ENCODE measurements around the gene LHPP.

The LHPP gene

GRCh38 chr10:124470544-124471434 lies 9.2 kb downstream of the LHPP start:
- no peak for DNase-seq (ENCODE audit: low read depth in 2 of 2)

GRCh38 chr10:124472071-124472470 lies 10.4 kb downstream of the LHPP start:
- DNase-seq (ENCODE audit: low read depth in 2 of 2): no peak

- DNase-seq (ENCODE audit: low read depth in 2 of 2): no peak
Observed at GRCh38 chr10:124473070-124473469, 11.4 kb downstream of the LHPP start.

- no peak for DNase-seq (ENCODE audit: low read depth in 2 of 2)
Observed at GRCh38 chr10:124474514-124475070, 13.0 kb downstream of the LHPP start.

GRCh38 chr10:124476043-124476725 lies 14.6 kb downstream of the LHPP start:
- DNase-seq (ENCODE audit: low read depth in 2 of 2): no peak

GRCh38 chr10:124477614-124478363 lies 16.2 kb downstream of the LHPP start:
- DNase-seq (ENCODE audit: low read depth in 2 of 2): no peak

GRCh38 chr10:124478515-124478914 lies 16.9 kb downstream of the LHPP start:
- no peak for DNase-seq (ENCODE audit: low read depth in 2 of 2)

GRCh38 chr10:124480860-124481259 lies 19.2 kb downstream of the LHPP start:
- no peak for DNase-seq (ENCODE audit: low read depth in 2 of 2)

GRCh38 chr10:124481717-124482116 lies 20.1 kb downstream of the LHPP start:
- DNase-seq (ENCODE audit: low read depth in 2 of 2): no peak

- DNase-seq (ENCODE audit: low read depth in 2 of 2): no peak
Observed at GRCh38 chr10:124482236-124482800, 20.7 kb downstream of the LHPP start.

- DNase-seq (ENCODE audit: low read depth in 2 of 2): no peak
Observed at GRCh38 chr10:124482876-124483275, 21.3 kb downstream of the LHPP start.

- DNase-seq (ENCODE audit: low read depth in 2 of 2): no peak
Observed at GRCh38 chr10:124484031-124484430, 22.4 kb downstream of the LHPP start.

- DNase-seq (ENCODE audit: low read depth in 2 of 2): no peak
Observed at GRCh38 chr10:124484661-124485060, 23.0 kb downstream of the LHPP start.

GRCh38 chr10:124486635-124487034 lies 25.0 kb downstream of the LHPP start:
- DNase-seq (ENCODE audit: low read depth in 2 of 2): no peak

GRCh38 chr10:124491105-124491504 lies 29.5 kb downstream of the LHPP start:
- no peak for DNase-seq (ENCODE audit: low read depth in 2 of 2)

GRCh38 chr10:124492266-124492665 lies 30.6 kb downstream of the LHPP start:
- DNase-seq (ENCODE audit: low read depth in 2 of 2): no peak

- no peak for DNase-seq (ENCODE audit: low read depth in 2 of 2)
Observed at GRCh38 chr10:124493214-124493882, 31.7 kb downstream of the LHPP start.

- no peak for DNase-seq (ENCODE audit: low read depth in 2 of 2)
Observed at GRCh38 chr10:124494046-124494807, 32.6 kb downstream of the LHPP start.

GRCh38 chr10:124495162-124495561 lies 33.5 kb downstream of the LHPP start:
- no peak for DNase-seq (ENCODE audit: low read depth in 2 of 2)

GRCh38 chr10:124495725-124496124 lies 34.1 kb downstream of the LHPP start:
- DNase-seq (ENCODE audit: low read depth in 2 of 2): no peak

Data from stimulated activated CD8-positive, alpha-beta memory T cell treated with anti-CD3 and anti-CD28 coated beads, Interleukin-7, amount 100 ng/mL, for 4 hours (primary cell).